ENCODE data around the gene MT3. TPM values are rescaled to one million over a fixed set of nuclear protein-coding genes. Genes with fewer than 3 reads are reported as not detected.

Gene MT3
- total RNA-seq, 1 experiment from 2014 or later: 0.77 TPM

GRCh38 chr16:56615353-56615752 is 26.0 kb downstream of the MT3 start:
- no peak overlapping the region for H3K4me3 Mint-ChIP-seq
- H3K36me3 Mint-ChIP-seq: no peaks in the 10 kb centered on the region
- peaks cover 38% of the 10 kb centered on the region for H3K4me1 Mint-ChIP-seq
- TF ChIP-seq NFE2L1 (CRISPR knock-in tag; IDR thresholded peaks at IDR 0.05) (no peak), ZNF138 (CRISPR knock-in tag; conservative IDR thresholded peaks at IDR 0.05) (no peak), ZNF317 (CRISPR knock-in tag; IDR thresholded peaks at IDR 0.05; ENCODE audit: borderline replicate concordance, low read depth) (no peak), MYBL2 (CRISPR knock-in tag; IDR thresholded peaks at IDR 0.05) (no peak)
- H3K27ac Mint-ChIP-seq: no peak overlapping the region
- ATAC-seq (no peak), DNase-seq (ENCODE audit: low spot score) (no peak)
- H3K9me3 Mint-ChIP-seq: no peaks in the 10 kb centered on the region
- ChIA-PET POLR2A (no interaction called here), CTCF (interaction anchor here (1.1 kb wide), 1 partner anchor 15 kb away, joined by 3 read pairs; no protein-coding TSS in a partner anchor)
- peaks cover 93% of the 10 kb centered on the region for H3K27me3 Mint-ChIP-seq (ENCODE audit: low read depth)

GRCh38 chr16:56616608-56617211 is 27.4 kb downstream of the MT3 start:
- peaks cover 41% of the 10 kb centered on the region for H3K4me1 Mint-ChIP-seq
- POLR2A ChIA-PET: interaction anchor here (0.7 to 2.6 kb wide), 5 partner anchors 8 to 62 kb away, joined by 3 to 12 read pairs (median 3); partner anchors contain the start of genes MT1F and MT2A
- H3K4me3 Mint-ChIP-seq: peak overlapping the region; percentile 78
- no peaks in the 10 kb centered on the region for H3K36me3 Mint-ChIP-seq
- H3K9me3 Mint-ChIP-seq: no peaks in the 10 kb centered on the region
- H3K27me3 Mint-ChIP-seq (ENCODE audit: low read depth): peaks cover 93% of the 10 kb centered on the region
- peak; percentile 49 for ATAC-seq
- no peak for DNase-seq (ENCODE audit: low spot score)
- TF ChIP-seq PRDM15 (CRISPR knock-in tag; IDR thresholded peaks at IDR 0.05) (peak; percentile 92), CDX4 (CRISPR knock-in tag; IDR thresholded peaks at IDR 0.05; ENCODE audit: borderline replicate concordance) (no peak)
- CTCF ChIA-PET: interaction anchor here (1.1 to 2.4 kb wide), 4 partner anchors 16 to 85 kb away, joined by 3 to 11 read pairs (median 6); partner anchors contain the start of gene MT1M
- no peak overlapping the region for H3K27ac Mint-ChIP-seq

- Mint-ChIP-seq H3K36me3 (no peaks in the 10 kb centered on the region), H3K4me1 (peaks cover 49% of the 10 kb centered on the region), H3K27me3 (ENCODE audit: low read depth) (peaks cover 95% of the 10 kb centered on the region), H3K4me3 (peak overlapping the region; percentile 78), H3K27ac (no peak overlapping the region), H3K9me3 (no peaks in the 10 kb centered on the region)
- ATAC-seq: peak; percentile 47
- ChIA-PET POLR2A (interaction anchor here (0.8 to 2.6 kb wide), 7 partner anchors 8 to 63 kb away, joined by 3 to 12 read pairs (median 4); partner anchors contain the start of genes MT1E, MT1F, MT1H and MT2A), CTCF (interaction anchor here (0.9 to 2.4 kb wide), 10 partner anchors 9 to 235 kb away, joined by 3 to 11 read pairs (median 4); partner anchors contain the start of genes MT1E and MT1M)
- peak; percentile 66 for DNase-seq (ENCODE audit: low spot score)
- TF ChIP-seq USF1 (CRISPR knock-in tag; IDR thresholded peaks at IDR 0.05) (0 out of 2 replicates have a peak, but pooled peaks have one; percentile 20), NR2C2 (CRISPR knock-in tag; IDR thresholded peaks at IDR 0.05) (no peak), IRF2 (CRISPR knock-in tag; IDR thresholded peaks at IDR 0.05; ENCODE audit: borderline replicate concordance, low read depth) (no peak), TP53 (CRISPR knock-in tag; IDR thresholded peaks at IDR 0.05) (0 out of 2 replicates have a peak, but pooled peaks have one; percentile 72), ZBTB21 (CRISPR knock-in tag; IDR thresholded peaks at IDR 0.05; ENCODE audit: borderline replicate concordance) (no peak), NFE2L1 (CRISPR knock-in tag; IDR thresholded peaks at IDR 0.05) (no peak), E2F5 (CRISPR knock-in tag; IDR thresholded peaks at IDR 0.05) (no peak), AFF4 (CRISPR knock-in tag; IDR thresholded peaks at IDR 0.05; ENCODE audit: borderline replicate concordance) (peak; percentile 51; the same call in 1 of the 2 replicates), ELF4 (CRISPR knock-in tag; IDR thresholded peaks at IDR 0.05; ENCODE audit: low read depth) (no peak), USF2 (CRISPR knock-in tag; IDR thresholded peaks at IDR 0.05) (no peak), PRRX2 (CRISPR knock-in tag; IDR thresholded peaks at IDR 0.05) (no peak), NR1H2 (CRISPR knock-in tag; IDR thresholded peaks at IDR 0.05) (no peak), NFYB (CRISPR knock-in tag; conservative IDR thresholded peaks at IDR 0.05; ENCODE audit: low read depth) (no peak)
These were observed 28.1 kb downstream of the MT3 start for GRCh38 chr16:56617212-56618085.
